Activated CD4-positive, alpha-beta T cell treated with anti-CD3 and anti-CD28 coated beads for 48 hours (primary cell): ENCODE measurements around the gene VSTM2L.

Experiments
- DNase-seq: peaks from one replicate; pipeline ENCODE4 v3.0.0-alpha.2; 2020

The VSTM2L gene

GRCh38 chr20:37901654-37902503, 1.0 kb upstream of the VSTM2L start:
- peak; percentile 41 for DNase-seq

GRCh38 chr20:37903317-37904007, 535 bp downstream of the VSTM2L start:
- peak; percentile 12 for DNase-seq

GRCh38 chr20:37904008-37904642, 1.2 kb downstream of the VSTM2L start:
- DNase-seq: no peak

GRCh38 chr20:37904845-37905373, 2.0 kb downstream of the VSTM2L start:
- no peak for DNase-seq

- no peak for DNase-seq
Observed at GRCh38 chr20:37905671-37906613, 3.0 kb downstream of the VSTM2L start.

- no peak for DNase-seq
Observed at GRCh38 chr20:37907330-37907676, 4.4 kb downstream of the VSTM2L start.

- DNase-seq: no peak
Observed at GRCh38 chr20:37907677-37908401, 4.9 kb downstream of the VSTM2L start.

GRCh38 chr20:37911261-37911660, 8.3 kb downstream of the VSTM2L start:
- DNase-seq: no peak

DNA sequence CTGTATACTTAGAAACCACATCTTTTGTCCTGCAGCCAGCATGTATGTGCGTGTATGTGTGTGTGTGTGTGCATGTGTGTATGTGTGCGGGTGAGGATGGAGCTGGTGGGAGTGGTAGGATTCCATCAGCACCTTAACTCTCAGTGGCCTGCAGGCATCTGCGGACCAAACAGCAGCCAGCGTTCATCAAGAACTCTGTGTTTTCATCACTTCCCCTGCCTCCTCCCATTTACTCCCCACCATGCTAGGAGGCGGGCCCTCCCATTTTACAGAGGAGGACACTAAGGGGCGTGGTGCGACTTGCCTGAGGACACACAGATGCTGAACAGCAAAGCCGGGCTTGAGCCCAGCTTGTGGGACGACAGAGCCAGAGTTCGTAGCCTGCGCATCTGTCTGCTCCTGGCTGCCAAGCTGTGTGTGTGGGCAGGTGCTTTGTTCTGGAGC, 8.9 kb downstream of the VSTM2L start:
- peak; percentile 20 for DNase-seq

GRCh38 chr20:37912874-37913273, 9.9 kb downstream of the VSTM2L start:
- no peak for DNase-seq

- no peak for DNase-seq
Observed at GRCh38 chr20:37913567-37914366, 10.8 kb downstream of the VSTM2L start.

- DNase-seq: no peak
Observed at GRCh38 chr20:37914367-37914671, 11.4 kb downstream of the VSTM2L start.

GRCh38 chr20:37914672-37915433, 11.9 kb downstream of the VSTM2L start:
- DNase-seq: peak; percentile 20

GRCh38 chr20:37915434-37915787, 12.5 kb downstream of the VSTM2L start:
- no peak for DNase-seq

GRCh38 chr20:37915800-37916570, 13.1 kb downstream of the VSTM2L start:
- DNase-seq: no peak

DNA sequence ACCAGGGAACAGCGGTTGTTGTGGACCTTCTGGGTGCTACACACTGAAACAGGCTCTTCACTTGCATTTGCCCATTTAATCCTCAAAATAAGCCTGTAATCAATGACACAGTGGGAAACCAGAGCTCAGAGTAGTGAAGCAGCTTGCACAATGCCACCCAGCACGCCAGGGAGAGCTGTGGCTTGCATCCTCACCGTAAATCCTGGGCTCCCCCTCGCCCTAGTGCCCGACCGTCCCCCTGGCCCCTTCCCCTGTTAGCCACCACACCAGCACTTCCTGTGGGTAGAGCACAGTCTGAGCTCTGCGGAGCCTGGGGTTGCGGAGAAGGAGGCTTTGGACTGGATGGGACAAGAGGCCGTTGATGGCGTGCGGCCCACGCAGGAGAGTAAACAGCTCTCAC, 14.5 kb downstream of the VSTM2L start:
- no peak for DNase-seq

DNA sequence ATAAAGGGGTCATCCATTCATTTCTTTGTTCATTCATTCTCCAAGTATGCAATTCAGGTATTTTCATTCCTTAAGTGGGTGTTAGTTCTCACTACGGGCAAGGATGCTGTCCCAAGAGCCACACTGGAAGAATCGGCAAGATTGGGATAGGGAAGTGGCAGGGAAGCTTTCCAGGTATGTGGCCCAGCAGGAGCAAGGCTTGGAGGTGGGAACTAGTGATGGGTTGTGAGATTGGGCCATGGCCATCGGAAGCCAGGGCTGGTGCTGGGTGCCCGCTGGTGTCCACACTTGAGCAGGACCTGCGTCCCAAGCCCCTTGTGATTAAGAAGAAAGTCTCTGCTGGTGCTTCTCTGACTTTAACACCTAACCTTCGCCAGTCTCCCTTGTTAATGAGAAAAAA, 15.1 kb downstream of the VSTM2L start:
- DNase-seq: no peak

GRCh38 chr20:37919389-37920040, 16.6 kb downstream of the VSTM2L start:
- DNase-seq: no peak

GRCh38 chr20:37920270-37920669, 17.3 kb downstream of the VSTM2L start:
- peak; percentile 55 for DNase-seq
